ENCODE results near the gene DCHS1. TPM values are rescaled to one million over a fixed set of nuclear protein-coding genes. Genes with fewer than 3 reads are reported as not detected.

The DCHS1 gene
- total RNA-seq, 4 donors from 2014 or later, result 5.5 to 17.7 (median 14.0) TPM

GRCh38 chr11:6576471-6577373 is 78.9 kb downstream of the DCHS1 start:
- Histone ChIP-seq H3K9me3 (no peaks in the 10 kb centered on the region), H3K27me3 (no peaks in the 10 kb centered on the region), H3K27ac (peak overlapping the region; percentile 34 to 72 (median 54)), H3K4me1 (peaks cover 0 to 19% (median 1%) of the 10 kb centered on the region in 4 donors), H3K36me3 (no peaks in the 10 kb centered on the region), H3K4me3 (no peak overlapping the region)
- no peak for TF ChIP-seq POLR2AphosphoS5 (IDR thresholded peaks at IDR 0.05)
- no peak for TF ChIP-seq EP300 (IDR thresholded peaks at IDR 0.05; ENCODE audit: low read depth)
- no peak for TF ChIP-seq POLR2A (IDR thresholded peaks at IDR 0.05)
- TF ChIP-seq, protein P1, sequence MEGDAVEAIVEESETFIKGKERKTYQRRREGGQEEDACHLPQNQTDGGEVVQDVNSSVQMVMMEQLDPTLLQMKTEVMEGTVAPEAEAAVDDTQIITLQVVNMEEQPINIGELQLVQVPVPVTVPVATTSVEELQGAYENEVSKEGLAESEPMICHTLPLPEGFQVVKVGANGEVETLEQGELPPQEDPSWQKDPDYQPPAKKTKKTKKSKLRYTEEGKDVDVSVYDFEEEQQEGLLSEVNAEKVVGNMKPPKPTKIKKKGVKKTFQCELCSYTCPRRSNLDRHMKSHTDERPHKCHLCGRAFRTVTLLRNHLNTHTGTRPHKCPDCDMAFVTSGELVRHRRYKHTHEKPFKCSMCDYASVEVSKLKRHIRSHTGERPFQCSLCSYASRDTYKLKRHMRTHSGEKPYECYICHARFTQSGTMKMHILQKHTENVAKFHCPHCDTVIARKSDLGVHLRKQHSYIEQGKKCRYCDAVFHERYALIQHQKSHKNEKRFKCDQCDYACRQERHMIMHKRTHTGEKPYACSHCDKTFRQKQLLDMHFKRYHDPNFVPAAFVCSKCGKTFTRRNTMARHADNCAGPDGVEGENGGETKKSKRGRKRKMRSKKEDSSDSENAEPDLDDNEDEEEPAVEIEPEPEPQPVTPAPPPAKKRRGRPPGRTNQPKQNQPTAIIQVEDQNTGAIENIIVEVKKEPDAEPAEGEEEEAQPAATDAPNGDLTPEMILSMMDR (IDR thresholded peaks at IDR 0.05), result no peak
- intact Hi-C loops (cut with DNase I; ENCODE audit: low total_unique reads), result no loop called here
- WGBS, 2 donors (ENCODE audit: low coverage in 1 of 2), result 71 to 74% methylated on average over 5 of the region's 6 CpGs
- in situ Hi-C loops (cut with MboI; ENCODE audit: low pct_ligation_motif_present in 1 of 4, low pct_unique_long_range_greater_than_20kb in 1 of 4, low sequenced_read_pairs in 3 of 4), result no loop called here
- DNase-seq, result no peak

- H3K36me3 ChIP-seq, result no peaks in the 10 kb centered on the region
Observed at GRCh38 chr11:6574816-6575715, 80.5 kb downstream of the DCHS1 start.

DNA sequence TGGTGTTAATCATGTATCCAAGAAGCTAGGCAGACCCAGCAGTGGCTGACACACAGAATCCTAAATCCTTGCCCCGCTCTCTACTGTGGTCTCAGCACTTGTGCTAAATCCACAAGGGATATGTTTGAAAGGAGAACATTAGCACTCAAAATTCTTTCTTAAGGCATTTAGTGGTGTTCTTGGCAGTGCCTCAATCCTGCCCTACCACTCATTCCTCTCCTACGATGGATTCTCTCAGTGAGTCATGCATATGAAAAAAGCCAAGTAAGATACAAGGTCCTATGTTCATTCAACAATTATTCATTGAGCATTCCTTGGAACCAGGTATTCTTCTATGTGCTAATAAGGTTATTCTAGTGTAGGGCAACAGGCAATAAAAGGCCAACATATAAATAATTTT is 83.4 kb downstream of the DCHS1 start:
- intact Hi-C loops (cut with DNase I; ENCODE audit: low total_unique reads) (no loop called here), in situ Hi-C loops (cut with MboI; ENCODE audit: low pct_ligation_motif_present in 1 of 4, low pct_unique_long_range_greater_than_20kb in 1 of 4, low sequenced_read_pairs in 3 of 4) (no loop called here)
- Histone ChIP-seq H3K27ac (no peak overlapping the region), H3K9me3 (no peaks in the 10 kb centered on the region), H3K27me3 (no peaks in the 10 kb centered on the region), H3K36me3 (no peaks in the 10 kb centered on the region), H3K4me1 (peaks cover 0 to 13% (median 1%) of the 10 kb centered on the region in 4 donors), H3K4me3 (no peak overlapping the region)
- WGBS, 2 donors (ENCODE audit: low coverage in 1 of 2), result 76 to 85% methylated on average over 2 of the region's 2 CpGs
- DNase-seq, result no peak
- TF ChIP-seq EP300 (IDR thresholded peaks at IDR 0.05; ENCODE audit: low read depth) (no peak), POLR2AphosphoS5 (IDR thresholded peaks at IDR 0.05) (no peak), POLR2A (IDR thresholded peaks at IDR 0.05) (no peak)
- TF ChIP-seq, protein P1 (IDR thresholded peaks at IDR 0.05), result no peak

More at GRCh38 chr11:6574816-6575715, 80.5 kb downstream of the DCHS1 start:
- Histone ChIP-seq H3K4me1 (peaks cover 0 to 19% (median 1%) of the 10 kb centered on the region in 4 donors), H3K9me3 (no peaks in the 10 kb centered on the region), H3K27ac (no peak overlapping the region), H3K27me3 (no peaks in the 10 kb centered on the region), H3K4me3 (no peak overlapping the region)
- intact Hi-C loops (cut with DNase I; ENCODE audit: low total_unique reads), result no loop called here
- TF ChIP-seq, protein P1 (IDR thresholded peaks at IDR 0.05), result no peak
- no peak for TF ChIP-seq POLR2A (IDR thresholded peaks at IDR 0.05)
- TF ChIP-seq EP300 (IDR thresholded peaks at IDR 0.05; ENCODE audit: low read depth), result no peak
- no peak for TF ChIP-seq POLR2AphosphoS5 (IDR thresholded peaks at IDR 0.05)
- no peak for DNase-seq
- WGBS, 2 donors (ENCODE audit: low coverage in 1 of 2), result 85 to 96% methylated on average over 6 of the region's 6 CpGs
- in situ Hi-C loops (cut with MboI; ENCODE audit: low pct_ligation_motif_present in 1 of 4, low pct_unique_long_range_greater_than_20kb in 1 of 4, low sequenced_read_pairs in 3 of 4), result no loop called here
